Tibial nerve (tissue), 3 donors: ENCODE results near the gene DCAF15.

ENCODE experiments used
- CTCF ChIP-seq, 5 experiments: fragments of 200-600 bp in 3 of 5; fragments of 450-650 bp in 2 of 5; sonication (generic) in 3 of 5; IDR thresholded peaks; one replicate each; pipeline ENCODE4 v1.5.1; 2016 to 2019; ENCODE audit warnings: antibody characterized with exemption in 5 of 5, mild to moderate bottlenecking in 3 of 5, moderate library complexity in 2 of 5
- POLR2A ChIP-seq, 2 donors: fragments of 450-650 bp; IDR thresholded peaks; one replicate each; pipeline ENCODE4 v1.6.1; 2017; ENCODE audit warnings: antibody characterized with exemption in 2 of 2, mild to moderate bottlenecking in 2 of 2, moderate library complexity in 2 of 2

GRCh38 chr19:14005349-14006084 is 53.2 kb downstream of the DCAF15 start:
- TF ChIP-seq CTCF (IDR thresholded peaks at IDR 0.05) (no peak), POLR2A (IDR thresholded peaks at IDR 0.05) (peak; percentile 27 to 33)
